GM12878 (cell line): ENCODE data around the gene CACNA1G.

Source experiments
- CREB1 ChIP-seq: IDR thresholded peaks from 2 replicates; pipeline ENCODE4 v1.6.1; 2012; ENCODE audit warnings: low read depth, mild to moderate bottlenecking, inconsistent platforms
- EZH2 ChIP-seq: IDR thresholded peaks from 2 replicates; pipeline ENCODE4 v1.6.1; 2012; ENCODE audit warnings: low read depth, mild to moderate bottlenecking, control low read depth, inconsistent platforms, low read length, borderline replicate concordance; ENCODE audit not compliant: control insufficient read depth
- FOS ChIP-seq: IDR thresholded peaks from 3 replicates; pipeline ENCODE4 v1.6.1; 2011; ENCODE audit warnings: borderline replicate concordance; ENCODE audit not compliant: insufficient read length; ENCODE audit errors: extremely low read depth
- FOXK2 ChIP-seq: fragments of 450-650 bp; IDR thresholded peaks from 2 replicates; pipeline ENCODE4 v1.6.1; 2017; ENCODE audit warnings: mild to moderate bottlenecking, moderate library complexity
- HDAC2 ChIP-seq: fragments of 200-600 bp; sonication (generic); IDR thresholded peaks from 2 replicates; pipeline ENCODE4 v1.6.1; 2017
- HDAC6 ChIP-seq: fragments of 200-600 bp; sonication (generic); IDR thresholded peaks from one replicate; pipeline ENCODE4 v1.8.0; 2017; ENCODE audit warnings: antibody characterized with exemption; ENCODE audit not compliant: unreplicated experiment
- JUND ChIP-seq: IDR thresholded peaks from 2 replicates; pipeline ENCODE4 v1.6.1; 2012; ENCODE audit warnings: low read depth, mild to moderate bottlenecking, low read length, improper control_type of control experiment, moderate library complexity
- POLR2A ChIP-seq: IDR thresholded peaks from 2 replicates; pipeline ENCODE4 v1.6.1; 2011; ENCODE audit warnings: low read depth, mild to moderate bottlenecking, low read length
- RAD21 ChIP-seq: IDR thresholded peaks from 2 replicates; pipeline ENCODE4 v1.6.1; 2011; ENCODE audit warnings: mild to moderate bottlenecking, low read depth, low read length, moderate library complexity; ENCODE audit not compliant: insufficient read depth
- TCF12 ChIP-seq: IDR thresholded peaks from 2 replicates; pipeline ENCODE4 v1.6.1; 2011; ENCODE audit warnings: low read depth, mild to moderate bottlenecking, low read length
- TF ChIP-seq, protein P1 (sequence below), 3 experiments: IDR thresholded peaks in 2 of 3; conservative IDR thresholded peaks in 1 of 3; 2 replicates each; pipeline ENCODE4 v1.5.1; 2011; ENCODE audit warnings: low read depth in 3 of 3, low read length in 3 of 3, mild to moderate bottlenecking in 3 of 3, control low read depth in 2 of 3, moderate library complexity in 2 of 3, inconsistent platforms in 1 of 3, mixed read lengths in 1 of 3; ENCODE audit not compliant: control insufficient read depth in 2 of 3, insufficient read depth in 1 of 3; ENCODE audit errors: extremely low read depth in 1 of 3

- no peak for TF ChIP-seq JUND
- TF ChIP-seq, protein P1, sequence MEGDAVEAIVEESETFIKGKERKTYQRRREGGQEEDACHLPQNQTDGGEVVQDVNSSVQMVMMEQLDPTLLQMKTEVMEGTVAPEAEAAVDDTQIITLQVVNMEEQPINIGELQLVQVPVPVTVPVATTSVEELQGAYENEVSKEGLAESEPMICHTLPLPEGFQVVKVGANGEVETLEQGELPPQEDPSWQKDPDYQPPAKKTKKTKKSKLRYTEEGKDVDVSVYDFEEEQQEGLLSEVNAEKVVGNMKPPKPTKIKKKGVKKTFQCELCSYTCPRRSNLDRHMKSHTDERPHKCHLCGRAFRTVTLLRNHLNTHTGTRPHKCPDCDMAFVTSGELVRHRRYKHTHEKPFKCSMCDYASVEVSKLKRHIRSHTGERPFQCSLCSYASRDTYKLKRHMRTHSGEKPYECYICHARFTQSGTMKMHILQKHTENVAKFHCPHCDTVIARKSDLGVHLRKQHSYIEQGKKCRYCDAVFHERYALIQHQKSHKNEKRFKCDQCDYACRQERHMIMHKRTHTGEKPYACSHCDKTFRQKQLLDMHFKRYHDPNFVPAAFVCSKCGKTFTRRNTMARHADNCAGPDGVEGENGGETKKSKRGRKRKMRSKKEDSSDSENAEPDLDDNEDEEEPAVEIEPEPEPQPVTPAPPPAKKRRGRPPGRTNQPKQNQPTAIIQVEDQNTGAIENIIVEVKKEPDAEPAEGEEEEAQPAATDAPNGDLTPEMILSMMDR (IDR thresholded peaks at IDR 0.05 in 2 of 3, conservative IDR thresholded peaks at IDR 0.05 in 1 of 3; ENCODE audit: control insufficient read depth in 2 of 3, extremely low read depth in 1 of 3, insufficient read depth in 1 of 3, low read depth in 3 of 3, low read length in 3 of 3), result no peak
- TF ChIP-seq HDAC6, result no peak
- no peak for TF ChIP-seq HDAC2
- TF ChIP-seq RAD21, result no peak
- no peak for TF ChIP-seq EZH2
- TF ChIP-seq POLR2A, result no peak
- no peak for TF ChIP-seq FOS
- no peak for TF ChIP-seq CREB1
- no peak for TF ChIP-seq TCF12
- no peak for TF ChIP-seq FOXK2
Observed at GRCh38 chr17:50547736-50548083, 12.8 kb upstream of the CACNA1G start.
